Fibroblast of pulmonary artery (primary cell): ENCODE data around the gene ELL.
A peak's percentile ranks its signal among the peaks of the same experiment; 100 is the strongest.

Experiments
- DNase-seq: peaks from one replicate; pipeline ENCODE4 v3.0.0-alpha.2; 2010; ENCODE audit warnings: low read depth
- H3K4me3 ChIP-seq: replicated peaks from 2 replicates; pipeline ENCODE4 v1.5.1; 2011; ENCODE audit warnings: low read depth, mild to moderate bottlenecking, control low read depth, low read length, moderate library complexity
- TF ChIP-seq, protein P1 (sequence below): IDR thresholded peaks from 2 replicates; pipeline ENCODE4 v1.5.1; 2011; ENCODE audit warnings: mild to moderate bottlenecking, control low read depth, low read length, inconsistent platforms; ENCODE audit errors: missing control alignments

The ELL gene

DNA sequence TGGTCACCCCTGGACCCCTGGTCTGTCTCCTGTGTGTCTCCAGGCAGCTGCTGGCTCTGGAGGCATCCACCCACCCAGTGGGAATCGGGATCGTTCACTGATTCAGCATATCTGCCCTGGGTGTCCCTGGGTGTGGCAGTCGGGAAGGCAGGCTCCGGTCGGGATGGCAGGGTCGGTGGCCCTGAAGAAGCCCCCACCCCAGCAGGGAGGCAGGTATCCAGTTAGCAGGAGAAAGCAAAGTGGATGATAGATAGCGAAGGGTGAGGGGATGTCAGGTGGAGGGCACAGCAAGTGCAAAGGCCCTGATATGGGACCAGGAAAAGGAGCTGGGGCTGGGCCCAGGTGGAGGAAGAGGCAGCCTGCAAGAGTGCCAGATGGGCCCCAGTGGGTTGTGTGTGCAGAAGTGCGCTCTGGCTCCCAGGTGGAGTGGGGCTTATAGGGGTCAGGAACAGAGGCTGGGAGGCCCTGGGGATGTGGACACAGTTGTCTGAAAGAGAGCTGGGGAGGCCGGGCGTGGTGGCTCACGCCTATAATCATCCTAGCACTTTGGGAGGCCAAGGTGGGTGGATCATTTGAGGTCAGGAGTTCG lies 100.4 kb downstream of the ELL start:
- DNase-seq: no peak
- H3K4me3 ChIP-seq: peak overlapping the region; percentile 75
- TF ChIP-seq, protein P1, sequence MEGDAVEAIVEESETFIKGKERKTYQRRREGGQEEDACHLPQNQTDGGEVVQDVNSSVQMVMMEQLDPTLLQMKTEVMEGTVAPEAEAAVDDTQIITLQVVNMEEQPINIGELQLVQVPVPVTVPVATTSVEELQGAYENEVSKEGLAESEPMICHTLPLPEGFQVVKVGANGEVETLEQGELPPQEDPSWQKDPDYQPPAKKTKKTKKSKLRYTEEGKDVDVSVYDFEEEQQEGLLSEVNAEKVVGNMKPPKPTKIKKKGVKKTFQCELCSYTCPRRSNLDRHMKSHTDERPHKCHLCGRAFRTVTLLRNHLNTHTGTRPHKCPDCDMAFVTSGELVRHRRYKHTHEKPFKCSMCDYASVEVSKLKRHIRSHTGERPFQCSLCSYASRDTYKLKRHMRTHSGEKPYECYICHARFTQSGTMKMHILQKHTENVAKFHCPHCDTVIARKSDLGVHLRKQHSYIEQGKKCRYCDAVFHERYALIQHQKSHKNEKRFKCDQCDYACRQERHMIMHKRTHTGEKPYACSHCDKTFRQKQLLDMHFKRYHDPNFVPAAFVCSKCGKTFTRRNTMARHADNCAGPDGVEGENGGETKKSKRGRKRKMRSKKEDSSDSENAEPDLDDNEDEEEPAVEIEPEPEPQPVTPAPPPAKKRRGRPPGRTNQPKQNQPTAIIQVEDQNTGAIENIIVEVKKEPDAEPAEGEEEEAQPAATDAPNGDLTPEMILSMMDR: no peak

DNA sequence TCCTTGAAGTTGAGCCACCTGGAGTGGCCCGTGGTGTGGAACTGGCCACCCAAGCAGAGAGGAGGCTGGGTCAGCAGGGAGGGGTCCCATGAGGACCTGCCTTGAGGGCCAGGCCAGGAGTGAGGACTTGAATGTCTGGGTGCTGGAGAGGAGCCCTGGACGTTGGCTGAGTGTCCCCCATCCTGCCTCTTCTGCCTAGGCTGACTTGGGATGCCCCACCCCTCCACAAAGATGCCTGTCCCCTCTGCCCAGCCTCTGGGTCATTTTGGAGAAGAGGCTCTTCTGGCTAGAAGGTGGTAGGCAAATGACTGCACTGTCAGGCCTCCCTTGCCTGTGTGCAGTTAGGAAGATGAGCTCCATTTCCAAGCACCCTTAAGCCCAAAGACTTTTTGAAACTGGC lies 100.9 kb downstream of the ELL start:
- TF ChIP-seq, protein P1: no peak
- no peak for DNase-seq
- peak overlapping the region; percentile 75 for H3K4me3 ChIP-seq

DNA sequence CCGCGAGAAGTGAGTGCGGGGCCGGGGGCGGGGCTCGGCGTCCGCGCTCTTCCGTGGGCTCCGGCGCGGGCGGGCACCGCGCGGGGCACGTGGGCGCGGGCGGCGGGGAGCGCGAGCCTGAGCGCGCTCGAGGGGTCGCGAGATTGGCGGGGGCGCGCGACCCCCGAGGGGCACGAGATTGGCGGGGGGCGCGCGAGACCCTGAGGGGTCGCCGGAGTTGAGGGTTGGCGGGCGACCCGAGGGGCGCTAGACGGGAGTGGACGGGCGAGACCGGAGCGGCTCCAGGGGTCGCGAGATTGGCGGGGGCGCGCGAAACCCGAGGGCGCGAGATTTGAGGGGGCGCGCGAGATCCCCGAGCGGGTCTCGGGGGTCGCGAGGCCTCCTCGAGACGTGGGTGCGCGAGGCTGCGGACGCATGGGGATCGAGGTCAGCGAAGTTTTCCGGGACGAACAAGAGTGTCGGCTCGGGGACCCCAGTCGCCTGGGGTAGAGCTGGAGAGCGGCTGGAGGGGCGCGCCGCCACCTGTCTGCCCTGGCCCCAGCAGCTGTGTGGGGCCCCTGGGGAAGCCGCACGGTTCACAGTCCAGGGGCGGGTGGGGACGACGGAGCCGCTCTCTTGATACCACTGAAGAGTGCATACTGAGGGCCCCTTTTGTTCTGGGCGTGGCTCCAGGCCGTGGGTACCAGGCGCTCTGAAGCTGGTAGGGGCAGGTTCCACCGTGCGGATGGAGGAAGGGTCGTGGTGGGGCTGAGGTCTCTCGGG lies 102.0 kb downstream of the ELL start:
- TF ChIP-seq, protein P1: no peak
- peak overlapping the region; percentile 75 for H3K4me3 ChIP-seq
- DNase-seq: no peak

DNA sequence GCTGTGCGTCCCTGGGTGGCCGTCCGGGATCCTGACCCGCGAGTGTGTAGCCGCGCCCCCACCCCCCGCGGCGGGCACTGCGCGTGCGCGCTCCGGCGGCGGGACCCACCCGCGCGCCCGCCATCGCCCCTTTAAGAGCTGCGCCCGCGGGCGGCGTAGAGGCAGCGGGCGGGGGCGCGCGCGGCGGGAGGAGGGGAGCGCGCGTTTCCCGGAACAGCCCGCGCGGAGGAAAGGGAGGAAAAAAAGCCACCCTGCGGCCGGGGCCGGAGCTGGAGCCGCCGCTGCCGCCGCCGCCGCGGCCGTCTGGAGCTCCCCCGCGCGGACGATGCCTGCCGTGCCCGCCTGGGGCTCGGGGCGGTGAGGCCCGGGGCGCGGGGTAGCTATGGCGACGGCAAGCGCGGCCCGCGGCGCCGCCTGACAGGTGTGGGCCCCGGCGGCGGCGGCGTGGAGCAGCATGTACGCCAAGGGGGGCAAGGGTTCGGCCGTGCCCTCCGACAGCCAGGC lies 102.6 kb downstream of the ELL start, which contains the start of gene SSBP4:
SSBP4 (plus strand) TSS at position 204 of the 504 bp plus-strand sequence; CDS start at position 455, 251 bp downstream.
- peak within 1 kb of the TSS; percentile 75 for H3K4me3 ChIP-seq
- DNase-seq: peak; percentile 81
- TF ChIP-seq, protein P1: no peak

DNA sequence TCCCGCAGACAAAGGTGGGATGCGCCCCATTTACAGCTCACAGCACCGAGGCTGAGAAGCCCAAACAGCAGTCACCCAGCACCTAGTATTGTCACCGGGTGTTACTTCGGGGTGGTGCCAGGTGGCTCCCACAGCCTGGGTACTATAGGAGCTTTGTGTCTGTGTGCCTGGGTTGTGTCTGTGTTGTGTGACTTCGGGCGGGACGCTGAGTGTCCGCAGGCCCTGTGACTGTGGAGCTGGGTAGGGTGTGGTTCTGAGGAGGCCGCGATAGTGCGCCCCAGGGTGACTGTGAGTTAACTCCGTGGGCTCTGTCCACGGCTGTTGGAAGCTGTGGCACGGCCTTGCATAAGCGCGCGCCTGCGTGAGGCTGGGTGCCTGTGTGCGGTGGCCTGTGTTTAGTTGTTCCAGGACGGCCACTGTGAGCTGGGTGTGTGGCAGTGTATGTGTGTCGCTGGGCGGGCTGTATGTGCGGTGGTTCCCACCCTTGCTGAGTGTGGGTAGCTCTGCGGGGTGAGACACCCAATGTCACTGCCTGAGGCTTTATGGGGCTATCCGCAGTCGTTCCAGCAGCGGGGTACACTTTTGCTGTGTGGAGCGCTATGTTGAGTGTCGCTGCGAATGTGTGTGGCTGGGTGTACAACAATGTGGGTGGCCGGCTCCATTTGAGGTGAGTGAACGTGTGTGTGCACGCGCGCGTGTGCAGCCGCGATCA lies 103.2 kb downstream of the ELL start:
- no peak for DNase-seq

DNA sequence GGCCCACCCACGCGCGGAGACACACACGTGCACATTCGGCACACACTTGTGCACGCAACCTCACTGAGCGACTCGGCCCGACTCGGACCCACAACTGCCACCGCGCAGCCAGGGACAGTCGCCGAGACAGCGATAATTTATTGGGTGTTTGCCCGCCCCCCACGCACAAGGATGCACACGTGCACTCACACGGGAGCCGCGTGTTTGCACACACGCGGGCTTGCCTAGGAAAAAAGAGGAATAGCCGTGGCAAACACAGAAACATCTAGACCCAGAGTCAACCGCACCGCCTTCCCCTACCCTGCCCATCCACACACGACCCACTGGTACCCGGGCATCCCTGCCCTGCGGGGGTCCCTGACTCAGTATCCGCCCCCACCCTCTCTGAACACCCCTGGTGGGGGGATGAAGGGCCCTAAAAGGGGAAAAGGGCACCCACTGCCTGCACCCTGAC lies 103.8 kb downstream of the ELL start:
- no peak for DNase-seq
- H3K4me3 ChIP-seq: no peak overlapping the region
- TF ChIP-seq, protein P1: no peak

More for the DNA sequence above, 103.2 kb downstream of the ELL start:
- H3K4me3 ChIP-seq: peak overlapping the region; percentile 32
- TF ChIP-seq, protein P1: no peak
